DND-41 (cell line): ENCODE data around the gene FOXA1.

ENCODE experiments used
- ATAC-seq: fragments of 200-7000 bp; cut with Tn5 transposase; 3 replicates; pipeline ENCODE4 v1.9.1; 2021; ENCODE audit warnings: low read depth; ENCODE audit not compliant: insufficient read depth
- DNase-seq: peaks from one replicate; pipeline ENCODE4 v3.0.0-alpha.2; 2020
- H2AFZ ChIP-seq: 2 replicates; pipeline ENCODE4 v1.6.0; 2012; ENCODE audit warnings: low read depth, low read length
- H3K27ac ChIP-seq: 2 replicates; pipeline ENCODE4 v1.5.1; 2012; ENCODE audit warnings: low read length, inconsistent platforms
- H3K27me3 ChIP-seq: fragments of 200-600 bp; sonication (generic); 2 replicates; pipeline ENCODE4 v1.6.0; 2012; ENCODE audit warnings: low read length, mild to moderate bottlenecking, inconsistent platforms; ENCODE audit not compliant: insufficient read depth, poor library complexity
- H3K36me3 ChIP-seq: 2 replicates; pipeline ENCODE4 v1.5.1; 2012; ENCODE audit warnings: low read length, inconsistent platforms; ENCODE audit not compliant: insufficient read depth
- H3K4me1 ChIP-seq: 2 replicates; pipeline ENCODE4 v1.5.1; 2012; ENCODE audit warnings: mild to moderate bottlenecking, low read length; ENCODE audit not compliant: insufficient read depth
- H3K4me2 ChIP-seq: 2 replicates; pipeline ENCODE4 v1.6.0; 2012; ENCODE audit warnings: mild to moderate bottlenecking, moderate library complexity, low read length, inconsistent platforms; ENCODE audit not compliant: insufficient read depth
- H3K4me3 ChIP-seq, 2 experiments: fragments of 200-600 bp in 1 of 2; shearing (Covaris generic) in 1 of 2; 2 replicates each; pipeline ENCODE4 v1.5.1; 2012 to 2016; ENCODE audit warnings: inconsistent platforms in 2 of 2, low read length in 2 of 2, mild to moderate bottlenecking in 2 of 2, low read depth in 1 of 2, moderate library complexity in 1 of 2
- H3K79me2 ChIP-seq: 2 replicates; pipeline ENCODE4 v1.6.0; 2012; ENCODE audit warnings: low read length, inconsistent platforms; ENCODE audit not compliant: insufficient read depth
- H3K9ac ChIP-seq: 2 replicates; pipeline ENCODE4 v1.6.0; 2012; ENCODE audit warnings: low read depth, mild to moderate bottlenecking, inconsistent platforms, low read length, moderate library complexity
- H3K9me3 ChIP-seq: 2 replicates; pipeline ENCODE4 v1.5.1; 2012; ENCODE audit warnings: low read length, moderate library complexity, mild to moderate bottlenecking, inconsistent platforms; ENCODE audit not compliant: insufficient read depth, severe bottlenecking
- H4K20me1 ChIP-seq: 2 replicates; pipeline ENCODE4 v1.6.0; 2012; ENCODE audit warnings: low read length; ENCODE audit not compliant: insufficient read depth
- CTCF ChIP-seq: IDR thresholded peaks from 2 replicates; pipeline ENCODE4 v1.5.1; 2012; ENCODE audit warnings: borderline replicate concordance, low read length, moderate library complexity, mild to moderate bottlenecking; ENCODE audit not compliant: poor library complexity, severe bottlenecking; ENCODE audit errors: extremely low read depth
- EZH2 ChIP-seq: IDR thresholded peaks from 3 replicates; pipeline ENCODE4 v1.6.1; 2012; ENCODE audit warnings: borderline replicate concordance, low read depth, mild to moderate bottlenecking, moderate library complexity, low read length, inconsistent platforms; ENCODE audit not compliant: severe bottlenecking

Gene FOXA1

GRCh38 chr14:37641117-37641516 lies 46.1 kb upstream of the FOXA1 start:
- DNase-seq (no peak), ATAC-seq (no peak)
- Histone ChIP-seq H3K79me2 (no peaks in the 10 kb centered on the region), H3K4me1 (no peaks in the 10 kb centered on the region), H3K36me3 (no peaks in the 10 kb centered on the region), H3K9me3 (no peaks in the 10 kb centered on the region), H4K20me1 (no peaks in the 10 kb centered on the region), H3K27ac (no peak overlapping the region), H3K4me3 (no peak overlapping the region), H3K9ac (no peak overlapping the region), H3K4me2 (no peak overlapping the region), H2AFZ (no peak overlapping the region), H3K27me3 (no peaks in the 10 kb centered on the region)
- no peak for TF ChIP-seq EZH2
- TF ChIP-seq CTCF, result no peak

GRCh38 chr14:37638599-37638998 lies 43.5 kb upstream of the FOXA1 start:
- Histone ChIP-seq H3K27me3 (no peaks in the 10 kb centered on the region), H3K4me2 (no peak overlapping the region), H3K36me3 (no peaks in the 10 kb centered on the region), H3K79me2 (no peaks in the 10 kb centered on the region), H3K4me3 (no peak overlapping the region), H2AFZ (no peak overlapping the region), H3K9ac (no peak overlapping the region), H4K20me1 (no peaks in the 10 kb centered on the region), H3K4me1 (no peaks in the 10 kb centered on the region), H3K9me3 (no peaks in the 10 kb centered on the region), H3K27ac (no peak overlapping the region)
- ATAC-seq (no peak), DNase-seq (no peak)
- TF ChIP-seq CTCF (no peak), EZH2 (no peak)

GRCh38 chr14:37637341-37637740 lies 42.3 kb upstream of the FOXA1 start:
- DNase-seq (no peak), ATAC-seq (no peak)
- TF ChIP-seq CTCF (no peak), EZH2 (no peak)
- Histone ChIP-seq H3K4me1 (no peaks in the 10 kb centered on the region), H3K4me2 (no peak overlapping the region), H3K9ac (no peak overlapping the region), H3K4me3 (no peak overlapping the region), H3K27me3 (no peaks in the 10 kb centered on the region), H3K27ac (no peak overlapping the region), H3K79me2 (no peaks in the 10 kb centered on the region), H3K9me3 (no peaks in the 10 kb centered on the region), H3K36me3 (no peaks in the 10 kb centered on the region), H2AFZ (no peak overlapping the region), H4K20me1 (no peaks in the 10 kb centered on the region)
